Progenitor cell of endocrine pancreas (in vitro differentiated cells): ENCODE results near the gene TMEM132D. TPM values are rescaled to one million over a fixed set of nuclear protein-coding genes. Genes with fewer than 3 reads are reported as not detected.

Experiments used
- DNase-seq: peaks from one replicate; pipeline ENCODE4 v3.0.0; 2021; ENCODE audit warnings: low spot score; ENCODE audit not compliant: unreplicated experiment
- H3K27ac Mint-ChIP-seq: 2 replicates; pipeline ENCODE4 v1.8.0; 2021; ENCODE audit warnings: mild to moderate bottlenecking, moderate library complexity, mixed read lengths
- H3K27me3 Mint-ChIP-seq: 2 replicates; pipeline ENCODE4 v1.8.0; 2021; ENCODE audit warnings: mixed read lengths
- H3K36me3 Mint-ChIP-seq: 2 replicates; pipeline ENCODE4 v1.8.0; 2022; ENCODE audit warnings: mixed read lengths; ENCODE audit not compliant: insufficient read depth
- H3K4me1 Mint-ChIP-seq: 2 replicates; pipeline ENCODE4 v1.8.0; 2021; ENCODE audit warnings: low read depth, mixed read lengths
- H3K4me3 Mint-ChIP-seq: 2 replicates; pipeline ENCODE4 v1.8.0; 2021; ENCODE audit warnings: low read depth, mild to moderate bottlenecking, moderate library complexity, mixed read lengths
- H3K9me3 Mint-ChIP-seq: 2 replicates; pipeline ENCODE4 v1.8.0; 2021; ENCODE audit warnings: low read depth, mixed read lengths
- CTCF ChIP-seq: fragments of 200-600 bp; sonication (generic); IDR thresholded peaks from one replicate; pipeline ENCODE4 v1.5.0; 2021; ENCODE audit warnings: antibody characterized with exemption, mild to moderate bottlenecking; ENCODE audit not compliant: unreplicated experiment
- total RNA-seq: library from RNA; stranded (reverse); gene quantifications from 2 replicates; pipeline ENCODE4 v1.2.1, GENCODE V29; 2021

TMEM132D gene
- total RNA-seq, 1 donor from 2014 or later = 0.46 TPM

DNA sequence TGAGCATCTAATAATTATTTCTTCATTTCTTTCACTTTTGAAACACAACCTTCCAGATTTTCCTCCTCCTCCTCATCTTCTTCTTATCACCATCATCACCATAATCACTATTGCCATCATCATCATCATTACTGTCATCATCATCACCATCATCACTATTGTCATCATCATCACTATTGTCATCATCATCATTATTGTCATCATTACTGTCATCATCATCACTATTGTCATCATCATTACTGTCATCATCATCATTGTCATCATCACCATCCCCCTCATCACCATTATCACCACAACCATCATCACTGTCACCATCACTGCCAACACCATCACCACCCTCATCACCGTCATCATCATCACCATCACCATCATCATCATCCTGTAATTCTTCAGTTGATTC, 400.0 kb downstream of the TMEM132D start:
- H3K27me3 Mint-ChIP-seq = peaks cover 16% of the 10 kb centered on the region
- H3K4me3 Mint-ChIP-seq = no peak overlapping the region
- no peak for DNase-seq
- no peak for TF ChIP-seq CTCF
- no peaks in the 10 kb centered on the region for H3K36me3 Mint-ChIP-seq
- no peaks in the 10 kb centered on the region for H3K4me1 Mint-ChIP-seq
- no peak overlapping the region for H3K27ac Mint-ChIP-seq
- H3K9me3 Mint-ChIP-seq = peaks cover 7% of the 10 kb centered on the region

DNA sequence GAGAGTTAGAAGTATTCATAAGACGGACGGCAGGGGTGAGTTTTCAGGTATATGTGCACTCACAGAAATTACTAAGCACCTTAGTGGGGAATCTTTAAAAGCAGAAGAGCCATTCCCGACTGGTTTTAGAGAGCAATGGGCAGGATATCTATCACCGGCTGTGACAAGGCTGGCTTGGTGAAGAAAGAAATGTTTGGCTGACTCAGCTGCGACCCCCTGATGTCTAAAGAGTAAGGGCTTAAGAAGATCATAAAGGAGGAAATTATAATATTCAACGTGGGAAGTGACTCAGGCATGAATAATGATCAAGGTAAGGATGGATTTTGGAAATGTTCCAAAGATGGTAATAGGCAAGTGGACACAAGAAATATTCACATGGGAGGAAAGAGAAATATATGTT, 407.6 kb downstream of the TMEM132D start:
- peaks cover 35% of the 10 kb centered on the region for H3K27me3 Mint-ChIP-seq
- TF ChIP-seq CTCF = no peak
- no peak overlapping the region for H3K4me3 Mint-ChIP-seq
- no peak overlapping the region for H3K27ac Mint-ChIP-seq
- H3K9me3 Mint-ChIP-seq = no peaks in the 10 kb centered on the region
- DNase-seq = no peak
- H3K4me1 Mint-ChIP-seq = no peaks in the 10 kb centered on the region
- no peaks in the 10 kb centered on the region for H3K36me3 Mint-ChIP-seq

GRCh38 chr12:129494766-129495165, 409.1 kb downstream of the TMEM132D start:
- Mint-ChIP-seq H3K36me3 (no peaks in the 10 kb centered on the region), H3K4me1 (no peaks in the 10 kb centered on the region), H3K4me3 (no peak overlapping the region), H3K27ac (no peak overlapping the region), H3K9me3 (no peaks in the 10 kb centered on the region), H3K27me3 (peaks cover 26% of the 10 kb centered on the region)
- no peak for TF ChIP-seq CTCF
- no peak for DNase-seq

GRCh38 chr12:129494260-129494659, 409.6 kb downstream of the TMEM132D start:
- Mint-ChIP-seq H3K9me3 (no peaks in the 10 kb centered on the region), H3K27ac (no peak overlapping the region), H3K4me1 (no peaks in the 10 kb centered on the region), H3K36me3 (no peaks in the 10 kb centered on the region), H3K27me3 (peaks cover 23% of the 10 kb centered on the region), H3K4me3 (no peak overlapping the region)
- DNase-seq = no peak
- TF ChIP-seq CTCF = no peak

DNA sequence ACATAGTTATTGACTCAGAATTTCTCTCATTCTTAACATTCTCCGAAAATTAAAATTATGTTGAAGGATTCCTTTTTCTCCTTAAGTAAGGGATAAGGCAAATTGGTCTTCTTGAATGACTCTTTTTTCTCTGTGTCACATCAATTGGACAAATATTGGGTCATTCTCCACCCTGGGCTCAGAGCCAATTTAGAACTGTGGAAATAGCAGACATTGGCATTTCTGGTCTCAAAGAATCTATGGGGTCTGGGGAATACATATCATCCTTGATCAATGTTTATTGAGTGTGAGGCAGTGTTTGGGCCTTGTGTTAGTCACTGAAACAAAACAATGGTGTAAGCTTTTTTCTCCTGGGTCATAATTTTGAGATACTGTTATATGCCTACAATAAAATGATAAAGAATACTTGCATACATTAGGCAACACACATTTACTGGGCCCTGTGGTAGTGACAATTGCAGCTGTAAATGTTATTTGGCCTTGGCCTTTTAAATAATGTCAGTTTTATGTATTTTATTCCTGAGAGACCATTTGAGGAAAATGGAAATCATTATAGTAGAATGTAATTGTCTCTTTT, 414.6 kb downstream of the TMEM132D start:
- no peak for TF ChIP-seq CTCF
- H3K9me3 Mint-ChIP-seq = no peaks in the 10 kb centered on the region
- no peak overlapping the region for H3K4me3 Mint-ChIP-seq
- no peak overlapping the region for H3K27ac Mint-ChIP-seq
- H3K27me3 Mint-ChIP-seq = peaks cover 15% of the 10 kb centered on the region
- H3K36me3 Mint-ChIP-seq = no peaks in the 10 kb centered on the region
- DNase-seq = no peak
- H3K4me1 Mint-ChIP-seq = peaks cover 5% of the 10 kb centered on the region
